ENCODE results near the gene JAK2.

The JAK2 gene

GRCh38 chr9:5146241-5146640, 161.2 kb downstream of the JAK2 start:
- DNase-seq (ENCODE audit: low spot score): no peak
